Muscle layer of duodenum (tissue), 2 donors: ENCODE results near the gene MSH3.

ENCODE experiments used
- H3K27ac ChIP-seq: one replicate; pipeline ENCODE4 v1.7.0; 2013; ENCODE audit warnings: mild to moderate bottlenecking, low read length
- H3K27me3 ChIP-seq: one replicate; pipeline ENCODE4 v1.7.0; 2013; ENCODE audit warnings: low read depth, mild to moderate bottlenecking, control low read depth, low read length
- H3K36me3 ChIP-seq, 2 donors: one replicate each; pipeline ENCODE4 v1.7.0; 2013; ENCODE audit warnings: low read length in 2 of 2, control low read depth in 1 of 2, mild to moderate bottlenecking in 1 of 2; ENCODE audit not compliant: insufficient read depth in 2 of 2, control insufficient read depth in 1 of 2
- H3K4me1 ChIP-seq, 2 donors: one replicate each; pipeline ENCODE4 v1.7.0; 2013; ENCODE audit warnings: low read length in 2 of 2, mild to moderate bottlenecking in 2 of 2, control low read depth in 1 of 2, moderate library complexity in 1 of 2; ENCODE audit not compliant: insufficient read depth in 2 of 2, control insufficient read depth in 1 of 2
- H3K4me3 ChIP-seq, 2 donors: one replicate each; pipeline ENCODE4 v1.7.0; 2013; ENCODE audit warnings: low read length in 2 of 2, low read depth in 1 of 2, mild to moderate bottlenecking in 1 of 2
- H3K9me3 ChIP-seq, 2 donors: one replicate each; pipeline ENCODE4 v1.7.0; 2013; ENCODE audit warnings: low read length in 2 of 2, control low read depth in 1 of 2, mild to moderate bottlenecking in 1 of 2; ENCODE audit not compliant: control insufficient read depth in 1 of 2
- donor health status: healthy.

Gene MSH3

DNA sequence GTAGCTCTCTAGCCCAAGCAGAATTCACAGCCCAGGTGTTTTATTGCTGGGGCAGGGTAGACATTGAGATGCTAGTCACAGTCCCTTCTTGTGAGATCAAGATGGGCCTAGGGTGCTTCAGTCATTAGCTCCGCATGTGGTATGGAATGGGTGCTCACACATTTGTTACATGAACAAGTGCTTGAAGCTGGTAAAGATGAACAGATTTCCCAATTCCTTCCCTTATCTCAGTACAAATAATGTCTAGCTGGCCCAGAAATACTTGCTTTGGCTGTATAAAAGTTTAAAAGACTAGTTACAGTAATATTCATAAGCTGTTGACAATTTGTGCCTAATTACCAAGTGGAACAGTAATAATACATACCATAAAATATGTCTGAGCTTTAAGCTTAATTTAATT lies 143.7 kb downstream of the MSH3 start:
- Histone ChIP-seq H3K36me3 (peaks cover 23 to 31% of the 10 kb centered on the region in 2 donors), H3K4me1 (no peaks in the 10 kb centered on the region), H3K27ac (no peak overlapping the region), H3K27me3 (no peaks in the 10 kb centered on the region), H3K9me3 (no peaks in the 10 kb centered on the region), H3K4me3 (no peak overlapping the region)

DNA sequence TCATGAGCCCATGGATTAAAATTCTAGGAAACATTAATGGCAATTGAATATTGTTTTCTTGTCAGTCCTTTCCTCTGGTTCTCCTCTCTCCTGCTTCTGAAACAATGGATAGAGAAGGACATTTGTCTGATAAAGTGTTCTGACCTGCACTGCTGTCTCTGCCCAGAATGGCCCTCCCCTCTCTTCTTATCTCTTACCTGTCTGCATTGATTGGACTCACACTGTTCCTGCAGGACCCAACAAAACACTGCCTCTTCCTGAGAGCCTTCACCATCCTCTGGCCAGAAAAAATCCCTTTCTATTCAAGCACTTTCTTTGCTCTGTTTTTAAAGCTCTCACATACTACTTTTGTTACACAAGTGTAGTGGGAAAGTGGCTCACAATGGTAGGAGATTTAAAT lies 144.2 kb downstream of the MSH3 start:
- peaks cover 20 to 28% of the 10 kb centered on the region in 2 donors for H3K36me3 ChIP-seq
- H3K4me3 ChIP-seq = no peak overlapping the region
- H3K27ac ChIP-seq = no peak overlapping the region
- no peaks in the 10 kb centered on the region for H3K4me1 ChIP-seq
- H3K9me3 ChIP-seq = no peaks in the 10 kb centered on the region
- H3K27me3 ChIP-seq = no peaks in the 10 kb centered on the region

DNA sequence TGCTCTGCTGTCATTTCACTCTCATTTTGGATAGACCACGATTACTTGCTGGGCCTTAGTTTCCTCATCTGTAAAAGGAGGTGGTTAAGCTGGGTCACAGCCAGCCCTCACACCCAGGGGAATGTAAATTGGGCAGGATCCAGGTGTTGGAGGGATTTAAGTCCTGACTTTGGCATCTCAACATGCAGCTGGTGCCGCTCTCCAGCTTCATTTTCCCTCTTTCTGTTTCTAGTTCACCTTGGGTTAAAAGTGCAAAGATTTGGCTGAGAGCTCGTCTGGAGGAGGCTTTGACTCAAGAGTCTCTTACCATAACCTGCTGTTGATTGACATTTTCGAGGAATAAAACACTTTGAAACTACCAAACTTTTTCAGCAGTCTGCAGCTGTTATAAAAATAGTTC lies 144.6 kb downstream of the MSH3 start:
- H3K9me3 ChIP-seq = no peaks in the 10 kb centered on the region
- no peaks in the 10 kb centered on the region for H3K27me3 ChIP-seq
- peaks cover 15 to 24% of the 10 kb centered on the region in 2 donors for H3K36me3 ChIP-seq
- no peaks in the 10 kb centered on the region for H3K4me1 ChIP-seq
- H3K27ac ChIP-seq = no peak overlapping the region
- no peak overlapping the region for H3K4me3 ChIP-seq

DNA sequence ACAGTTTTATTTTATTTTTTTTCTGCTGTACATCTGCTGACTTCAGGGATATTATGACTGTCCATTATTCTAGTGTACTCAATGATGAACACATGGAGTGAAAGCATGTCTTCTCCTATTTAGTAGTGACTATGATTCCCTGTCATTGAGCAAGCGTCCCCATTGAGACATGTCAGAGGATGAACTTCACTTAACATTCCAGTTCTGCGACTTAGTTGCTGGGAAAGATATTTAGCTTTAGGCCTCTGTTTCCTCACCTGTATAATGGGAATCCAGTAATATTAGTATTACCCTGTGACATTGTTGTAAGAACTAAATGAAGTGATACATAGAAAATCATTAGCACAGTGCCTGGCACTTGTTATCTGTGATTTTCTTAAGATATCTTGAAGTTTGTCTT lies 145.1 kb downstream of the MSH3 start:
- Histone ChIP-seq H3K27ac (no peak overlapping the region), H3K4me1 (no peaks in the 10 kb centered on the region), H3K27me3 (no peaks in the 10 kb centered on the region), H3K4me3 (no peak overlapping the region), H3K36me3 (peaks cover 10 to 19% of the 10 kb centered on the region in 2 donors), H3K9me3 (no peaks in the 10 kb centered on the region)

DNA sequence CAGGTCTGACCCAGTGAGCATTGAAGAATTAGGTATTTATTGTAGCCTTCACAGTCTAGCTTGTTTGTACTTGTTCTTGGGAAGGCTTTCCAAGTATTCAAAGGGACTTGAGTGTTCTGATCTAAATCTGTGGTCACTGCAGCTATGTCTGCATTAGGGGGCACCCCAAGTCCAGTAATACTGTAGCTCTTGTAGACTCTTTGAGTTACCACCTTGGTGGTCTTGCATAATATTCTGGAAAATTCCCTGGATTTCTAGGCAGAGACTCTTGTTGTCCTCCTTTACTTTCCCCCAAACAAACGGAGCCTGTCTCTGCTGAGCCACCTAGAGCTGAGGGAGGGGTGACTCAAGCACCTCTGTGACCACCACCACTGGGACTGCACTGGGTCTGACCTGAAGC lies 149.9 kb downstream of the MSH3 start:
- H3K4me1 ChIP-seq = no peaks in the 10 kb centered on the region
- H3K27ac ChIP-seq = no peak overlapping the region
- no peaks in the 10 kb centered on the region for H3K9me3 ChIP-seq
- H3K4me3 ChIP-seq = no peak overlapping the region
- H3K36me3 ChIP-seq = peaks cover 8 to 11% of the 10 kb centered on the region in 2 donors
- H3K27me3 ChIP-seq = no peaks in the 10 kb centered on the region

DNA sequence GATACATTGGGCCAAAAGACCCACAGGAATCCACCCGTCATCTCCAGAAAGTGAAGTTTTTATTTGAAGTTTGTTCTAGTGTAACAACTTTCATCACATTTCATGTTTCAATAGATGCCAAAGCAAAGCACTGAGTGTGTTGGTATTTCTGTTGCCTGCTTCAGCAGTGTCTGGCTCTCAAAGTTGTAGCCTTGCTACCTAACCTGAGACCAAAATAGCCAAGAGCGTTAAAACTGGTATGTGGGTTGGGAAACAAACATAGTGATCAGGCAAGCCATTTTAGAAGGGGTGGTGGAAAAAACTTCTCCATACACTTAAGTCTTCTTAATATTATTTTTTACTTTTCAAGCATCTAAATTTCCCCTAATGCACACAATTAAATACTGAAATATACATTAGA lies 150.6 kb downstream of the MSH3 start:
- Histone ChIP-seq H3K27ac (no peak overlapping the region), H3K36me3 (peaks cover 8 to 11% of the 10 kb centered on the region in 2 donors), H3K4me3 (no peak overlapping the region), H3K4me1 (no peaks in the 10 kb centered on the region), H3K9me3 (no peaks in the 10 kb centered on the region), H3K27me3 (no peaks in the 10 kb centered on the region)

DNA sequence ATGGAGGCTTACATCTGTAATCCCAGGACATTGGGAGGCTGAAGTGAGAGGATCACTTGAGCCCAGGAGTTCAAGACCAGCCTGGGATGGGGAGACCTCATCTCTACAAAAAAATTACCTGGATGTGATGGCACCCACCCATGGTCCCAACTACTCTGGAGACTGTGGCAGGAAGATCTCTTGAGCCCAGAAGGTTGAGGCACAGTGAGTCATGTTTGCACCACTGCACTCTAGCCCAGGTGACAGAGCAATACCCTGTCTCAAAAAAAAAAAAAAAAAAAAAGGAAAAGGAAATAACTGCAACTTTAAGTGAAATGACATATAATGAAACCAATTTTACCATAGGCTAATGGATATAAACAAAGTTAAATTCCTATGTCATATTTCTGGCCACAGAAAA lies 152.5 kb downstream of the MSH3 start:
- Histone ChIP-seq H3K4me3 (no peak overlapping the region), H3K27me3 (no peaks in the 10 kb centered on the region), H3K27ac (no peak overlapping the region), H3K9me3 (no peaks in the 10 kb centered on the region), H3K36me3 (peaks cover 0 to 3% of the 10 kb centered on the region in 2 donors), H3K4me1 (no peaks in the 10 kb centered on the region)

DNA sequence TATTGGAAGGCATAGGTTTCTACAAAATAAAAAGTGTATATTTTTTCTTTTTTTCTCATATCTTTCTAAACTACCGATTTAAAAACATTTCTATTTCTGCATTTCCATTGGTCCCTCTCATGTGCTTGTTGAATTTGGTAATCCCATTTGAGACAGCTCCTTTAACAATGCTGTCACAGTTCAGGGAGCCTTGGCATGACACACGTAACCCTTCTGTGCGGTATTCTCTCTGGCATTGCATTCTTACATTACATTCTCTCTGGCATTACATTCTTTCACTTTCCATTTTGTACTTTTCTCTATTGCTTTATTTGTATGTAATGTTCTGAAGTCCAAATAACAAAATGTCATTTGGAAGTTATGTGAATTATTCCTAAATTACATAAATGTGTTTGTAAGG lies 155.0 kb downstream of the MSH3 start:
- H3K27ac ChIP-seq = no peak overlapping the region
- H3K4me3 ChIP-seq = no peak overlapping the region
- H3K27me3 ChIP-seq = no peaks in the 10 kb centered on the region
- H3K9me3 ChIP-seq = no peaks in the 10 kb centered on the region
- H3K4me1 ChIP-seq = no peaks in the 10 kb centered on the region
- peaks cover 6 to 12% of the 10 kb centered on the region in 2 donors for H3K36me3 ChIP-seq

DNA sequence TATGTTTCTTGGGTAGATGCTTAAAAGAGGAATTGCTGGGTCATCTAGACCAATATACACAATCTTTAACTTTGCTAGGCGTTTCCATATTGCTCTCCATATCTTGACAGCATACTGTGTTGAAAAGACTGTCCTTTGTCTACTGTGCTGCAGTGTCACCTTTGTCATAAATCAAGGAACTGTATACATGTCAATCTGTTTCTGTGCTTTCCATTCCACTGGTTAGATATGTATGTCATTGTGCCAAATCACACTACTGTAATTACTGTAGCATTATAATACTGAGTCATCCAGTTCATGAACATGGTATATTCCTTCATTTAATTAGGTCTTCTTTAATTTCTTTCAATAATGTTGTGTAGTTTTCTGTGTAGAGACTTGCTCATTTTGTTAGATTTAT lies 156.0 kb downstream of the MSH3 start:
- Histone ChIP-seq H3K27me3 (no peaks in the 10 kb centered on the region), H3K27ac (no peak overlapping the region), H3K4me1 (no peaks in the 10 kb centered on the region), H3K4me3 (no peak overlapping the region), H3K9me3 (no peaks in the 10 kb centered on the region), H3K36me3 (peaks cover 12 to 17% of the 10 kb centered on the region in 2 donors)

DNA sequence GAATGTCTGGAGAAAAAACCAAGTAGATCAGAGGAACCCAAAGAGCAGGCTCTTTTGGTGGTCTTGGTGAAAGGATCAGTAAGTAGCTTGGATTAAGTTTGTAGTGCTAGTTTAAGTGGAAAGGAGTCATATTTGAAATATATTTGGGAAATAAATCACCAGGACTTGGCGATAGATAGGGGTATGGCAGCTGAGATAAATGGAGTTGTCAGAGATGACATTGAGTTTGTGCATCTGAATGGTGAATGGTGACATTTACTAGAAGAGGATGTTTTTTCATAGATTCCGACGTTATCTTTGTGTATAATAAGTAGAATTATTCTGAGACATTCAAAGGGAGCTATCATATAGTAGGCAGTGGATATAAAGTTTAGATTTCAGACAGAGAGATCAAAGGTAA lies 162.1 kb downstream of the MSH3 start:
- no peak overlapping the region for H3K27ac ChIP-seq
- H3K4me1 ChIP-seq = no peaks in the 10 kb centered on the region
- no peak overlapping the region for H3K4me3 ChIP-seq
- H3K27me3 ChIP-seq = no peaks in the 10 kb centered on the region
- no peaks in the 10 kb centered on the region for H3K9me3 ChIP-seq
- H3K36me3 ChIP-seq = peaks cover 12 to 24% of the 10 kb centered on the region in 2 donors

DNA sequence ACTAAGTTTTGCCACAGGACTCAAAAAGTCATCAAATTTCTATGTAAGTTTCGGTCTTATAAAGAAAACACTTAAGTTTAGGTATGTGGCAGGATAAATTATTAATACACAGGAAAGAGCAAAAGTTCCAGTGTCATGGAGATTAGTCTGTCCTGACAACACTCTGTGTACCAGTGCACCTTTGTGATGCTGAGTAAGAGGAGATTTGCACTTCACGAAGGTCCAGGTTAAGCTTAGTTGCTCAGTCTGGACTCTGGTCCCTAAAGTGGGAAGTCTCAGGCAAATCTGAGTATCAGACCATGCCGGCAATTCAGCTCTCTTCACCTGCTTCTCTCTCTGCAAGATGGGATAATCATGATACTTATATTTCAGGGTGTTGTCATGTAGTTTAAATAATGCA lies 166.2 kb downstream of the MSH3 start:
- Histone ChIP-seq H3K4me1 (no peaks in the 10 kb centered on the region), H3K27me3 (no peaks in the 10 kb centered on the region), H3K36me3 (peaks cover 0 to 12% of the 10 kb centered on the region in 2 donors), H3K9me3 (no peaks in the 10 kb centered on the region), H3K27ac (no peak overlapping the region), H3K4me3 (no peak overlapping the region)

DNA sequence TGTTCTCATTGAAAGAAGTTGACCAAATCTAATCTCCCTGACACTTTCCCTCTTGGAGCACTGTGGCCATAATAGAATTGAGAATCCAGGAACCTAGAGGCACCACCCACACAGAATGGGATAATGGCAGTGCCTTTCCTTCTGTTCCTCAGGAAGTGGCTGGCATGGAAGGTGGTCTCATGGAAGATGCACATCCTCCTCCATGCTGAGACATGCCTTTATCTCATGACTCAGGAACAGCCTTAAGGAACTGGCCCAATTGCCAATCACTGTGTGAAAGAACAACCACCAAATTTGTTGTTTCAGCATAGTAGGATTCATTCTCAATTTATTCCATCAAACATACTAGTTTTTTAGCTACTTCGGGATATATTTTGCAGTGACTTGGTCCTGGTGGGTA lies 168.2 kb downstream of the MSH3 start:
- H3K27me3 ChIP-seq = no peaks in the 10 kb centered on the region
- H3K36me3 ChIP-seq = peaks cover 0 to 9% of the 10 kb centered on the region in 2 donors
- no peaks in the 10 kb centered on the region for H3K9me3 ChIP-seq
- H3K4me3 ChIP-seq = no peak overlapping the region
- H3K27ac ChIP-seq = no peak overlapping the region
- H3K4me1 ChIP-seq = no peaks in the 10 kb centered on the region
